ENCODE results near the gene ACBD4. TPM values are rescaled to one million over a fixed set of nuclear protein-coding genes. Genes with fewer than 3 reads are reported as not detected.

Gene ACBD4
- total RNA-seq, 4 donors from 2014 or later: 33.8 to 124 (median 76.3) TPM

- H3K4me3 ChIP-seq: no peak overlapping the region
- no peaks in the 10 kb centered on the region for H3K4me1 ChIP-seq
- no peak for DNase-seq
- H3K27ac ChIP-seq: no peak overlapping the region
- no peak for TF ChIP-seq POLR2A (IDR thresholded peaks at IDR 0.05)
- no peak for TF ChIP-seq CTCF (IDR thresholded peaks at IDR 0.05)
- H3K9me3 ChIP-seq: no peaks in the 10 kb centered on the region
- H3K27me3 ChIP-seq: no peaks in the 10 kb centered on the region
- no peaks in the 10 kb centered on the region for H3K36me3 ChIP-seq
Observed at GRCh38 chr17:45184144-45184543, 48.7 kb downstream of the ACBD4 start.

- Histone ChIP-seq H3K4me1 (no peaks in the 10 kb centered on the region), H3K36me3 (no peaks in the 10 kb centered on the region), H3K27me3 (no peaks in the 10 kb centered on the region), H3K9me3 (no peaks in the 10 kb centered on the region), H3K4me3 (no peak overlapping the region), H3K27ac (no peak overlapping the region)
- no peak for DNase-seq
- TF ChIP-seq POLR2A (IDR thresholded peaks at IDR 0.05) (no peak), CTCF (IDR thresholded peaks at IDR 0.05) (no peak)
Observed at GRCh38 chr17:45186801-45187354, 51.4 kb downstream of the ACBD4 start.

- Histone ChIP-seq H3K36me3 (no peaks in the 10 kb centered on the region), H3K9me3 (no peaks in the 10 kb centered on the region), H3K4me1 (no peaks in the 10 kb centered on the region), H3K4me3 (no peak overlapping the region), H3K27ac (no peak overlapping the region), H3K27me3 (no peaks in the 10 kb centered on the region)
- TF ChIP-seq POLR2A (IDR thresholded peaks at IDR 0.05): no peak
- TF ChIP-seq CTCF (IDR thresholded peaks at IDR 0.05): no peak
- DNase-seq: no peak
Observed at GRCh38 chr17:45189009-45189408, 53.5 kb downstream of the ACBD4 start.

GRCh38 chr17:45190503-45191255 is 55.2 kb downstream of the ACBD4 start:
- DNase-seq: no peak
- Histone ChIP-seq H3K4me1 (no peaks in the 10 kb centered on the region), H3K4me3 (no peak overlapping the region), H3K9me3 (no peaks in the 10 kb centered on the region), H3K27me3 (no peaks in the 10 kb centered on the region), H3K27ac (peak overlapping the region in 1 of 4 donors; percentile 36), H3K36me3 (no peaks in the 10 kb centered on the region)
- no peak for TF ChIP-seq POLR2A (IDR thresholded peaks at IDR 0.05)
- TF ChIP-seq CTCF (IDR thresholded peaks at IDR 0.05): peak in 1 of 6 experiments; percentile 27

Small RNA genes within 50 kb of the gene (small RNA-seq; reads per million reads assigned to genes)
- gene MIR6784: 0 reads per million in 2 donors

Other genes starting within 250 kb of the ACBD4 start
- 100 to 1,000 TPM in 1 of 4 donors, 10 to 100 TPM in 3; 43.3 to 176 (median 69.8) TPM for gene EFTUD2, start 236.2 kb upstream of the ACBD4 start, total RNA-seq
- not detected for gene GFAP, start 220.2 kb upstream of the ACBD4 start, total RNA-seq
- 10 to 100 TPM in 1 of 4 donors, 1 to 10 TPM in 3; 3.4 to 40.4 (median 6.8) TPM for gene KIF18B, start 187.9 kb upstream of the ACBD4 start, total RNA-seq
- 1 to 10 TPM in 1 of 4 donors, under 1 TPM in 1, not detected in 2; 0.67 to 3.3 TPM for gene C1QL1, start 167.4 kb upstream of the ACBD4 start, total RNA-seq
- 10 to 100 TPM; 12.6 to 78.4 (median 23.2) TPM for gene DCAKD, start 84.1 kb upstream of the ACBD4 start, total RNA-seq
- 100 to 1,000 TPM in 1 of 4 donors, 10 to 100 TPM in 3; 60.9 to 111 (median 77.1) TPM for gene NMT1, start 74.4 kb upstream of the ACBD4 start, total RNA-seq
- gene PLCD3, start 3.2 kb upstream of the ACBD4 start, total RNA-seq: 10 to 100 TPM; 11.6 to 44.4 (median 18.4) TPM
- gene HEXIM1, start 12.8 kb downstream of the ACBD4 start, total RNA-seq: 10 to 100 TPM; 24.3 to 41.8 (median 31.7) TPM
- gene HEXIM2, start 26.2 kb downstream of the ACBD4 start, total RNA-seq: 10 to 100 TPM in 3 of 4 donors, 1 to 10 TPM in 1; 8.4 to 28.9 (median 11.2) TPM
- 10 to 100 TPM in 3 of 4 donors, 1 to 10 TPM in 1; 9.3 to 45.4 (median 15.8) TPM for gene FMNL1, start 86.2 kb downstream of the ACBD4 start, total RNA-seq
- not detected for gene SPATA32, start 126.4 kb downstream of the ACBD4 start, total RNA-seq
- 10 to 100 TPM; 16.5 to 30.4 (median 24.7) TPM for gene MAP3K14, start 181.3 kb downstream of the ACBD4 start, total RNA-seq